GM23338 (cell line): Measurements from ENCODE around the gene SLC24A4. TPM values are rescaled to one million over a fixed set of nuclear protein-coding genes. Genes with fewer than 3 reads are reported as not detected.

Source experiments
- ATAC-seq: fragments of 200-7000 bp; cut with Tn5 transposase; 3 replicates; pipeline ENCODE4 v1.9.1; 2020
- DNase-seq: peaks from one replicate; pipeline ENCODE4 v3.0.0-alpha.2; 2015; ENCODE audit warnings: low spot score
- H2AFZ ChIP-seq: fragments of 200-600 bp; sonication (generic); 2 replicates; pipeline ENCODE4 v1.8.0; 2016; ENCODE audit warnings: antibody characterized with exemption, mild to moderate bottlenecking, moderate library complexity
- H3F3A ChIP-seq: fragments of 200-600 bp; sonication (generic); replicated peaks from 2 replicates; pipeline ENCODE4 v1.8.0; 2017; ENCODE audit warnings: antibody characterized with exemption, mixed run types, low read depth
- H3K27ac ChIP-seq: fragments of 200-600 bp; sonication (generic); 2 replicates; pipeline ENCODE4 v1.6.1; 2016; ENCODE audit warnings: low read depth
- H3K27me3 ChIP-seq: fragments of 200-600 bp; sonication (generic); 2 replicates; pipeline ENCODE4 v1.8.0; 2016; ENCODE audit warnings: mild to moderate bottlenecking, mixed run types, moderate library complexity; ENCODE audit not compliant: insufficient read depth
- H3K36me3 ChIP-seq: fragments of 200-600 bp; sonication (generic); 2 replicates; pipeline ENCODE4 v1.8.0; 2016; ENCODE audit warnings: mild to moderate bottlenecking; ENCODE audit not compliant: insufficient read depth
- H3K4me1 ChIP-seq: fragments of 200-600 bp; sonication (generic); 2 replicates; pipeline ENCODE4 v1.8.0; 2016; ENCODE audit warnings: mild to moderate bottlenecking, moderate library complexity; ENCODE audit not compliant: insufficient read depth
- H3K4me2 ChIP-seq: fragments of 200-600 bp; sonication (generic); 2 replicates; pipeline ENCODE4 v1.7.1; 2017; ENCODE audit warnings: mixed run types
- H3K4me3 ChIP-seq: fragments of 200-600 bp; sonication (generic); 2 replicates; pipeline ENCODE4 v1.6.1; 2016; ENCODE audit warnings: mixed run types
- H3K79me2 ChIP-seq: fragments of 200-600 bp; sonication (generic); replicated peaks from 2 replicates; pipeline ENCODE4 v1.8.0; 2017; ENCODE audit warnings: mild to moderate bottlenecking; ENCODE audit not compliant: insufficient read depth
- H3K9me2 ChIP-seq: fragments of 200-600 bp; sonication (generic); 2 replicates; pipeline ENCODE4 v1.8.0; 2017; ENCODE audit not compliant: insufficient read depth
- H4K20me1 ChIP-seq: fragments of 200-600 bp; sonication (generic); replicated peaks from 2 replicates; pipeline ENCODE4 v1.8.0; 2017; ENCODE audit warnings: mild to moderate bottlenecking; ENCODE audit not compliant: insufficient read depth
- H3K27ac Mint-ChIP-seq: 2 replicates; pipeline ENCODE4 v1.8.0; 2020; ENCODE audit warnings: inconsistent platforms, mild to moderate bottlenecking, moderate library complexity, mixed read lengths
- H3K27me3 Mint-ChIP-seq: 3 replicates; pipeline ENCODE4 v1.8.0; 2022; ENCODE audit warnings: low read depth, mild to moderate bottlenecking, moderate library complexity, mixed read lengths, inconsistent platforms; ENCODE audit not compliant: insufficient read depth, poor library complexity
- H3K36me3 Mint-ChIP-seq: 3 replicates; pipeline ENCODE4 v1.8.0; 2021; ENCODE audit warnings: low read depth, mild to moderate bottlenecking, inconsistent platforms, moderate library complexity, mixed read lengths
- H3K4me1 Mint-ChIP-seq: 3 replicates; pipeline ENCODE4 v1.8.0; 2020; ENCODE audit warnings: mild to moderate bottlenecking, inconsistent platforms, mixed read lengths
- H3K4me3 Mint-ChIP-seq: 3 replicates; pipeline ENCODE4 v1.8.0; 2021; ENCODE audit warnings: moderate library complexity, mild to moderate bottlenecking, inconsistent platforms, mixed read lengths
- H3K9me3 Mint-ChIP-seq: 3 replicates; pipeline ENCODE4 v1.8.0; 2020; ENCODE audit warnings: moderate library complexity, mild to moderate bottlenecking, inconsistent platforms, mixed read lengths
- EZH2phosphoT487 ChIP-seq: fragments of 200-600 bp; sonication (generic); IDR thresholded peaks from one replicate; pipeline ENCODE4 v1.8.1; 2018; ENCODE audit warnings: antibody characterized with exemption; ENCODE audit not compliant: unreplicated experiment
- JUNB ChIP-seq: IDR thresholded peaks from one replicate; pipeline ENCODE4 v1.6.1; 2016; ENCODE audit warnings: antibody characterized with exemption; ENCODE audit not compliant: unreplicated experiment
- NANOG ChIP-seq: IDR thresholded peaks from 2 replicates; pipeline ENCODE4 v1.6.1; 2016; ENCODE audit warnings: antibody characterized with exemption, borderline replicate concordance
- POLR2AphosphoS5 ChIP-seq: IDR thresholded peaks from 2 replicates; pipeline ENCODE4 v1.6.1; 2016; ENCODE audit warnings: antibody characterized with exemption, low read depth
- ZNF114 ChIP-seq: fragments of 250-450 bp; sonication (Bioruptor Pico); IDR thresholded peaks from 2 replicates; pipeline ENCODE4 v1.5.0; 2020; ENCODE audit warnings: mild to moderate bottlenecking, moderate library complexity
- ZNF331 ChIP-seq: fragments of 250-450 bp; sonication (Bioruptor Pico); IDR thresholded peaks from 2 replicates; pipeline ENCODE4 v1.5.0; 2020; ENCODE audit warnings: low read depth, mild to moderate bottlenecking, moderate library complexity
- polyA plus RNA-seq: library from polyadenylated mRNA; unstranded; fragments of >200 nt; fragmentation: Nextera tagmentation; extraction: Ambion mirVana; gene quantifications from 2 replicates; pipeline ENCODE4 v1.2.1, GENCODE V29; 2016
- total RNA-seq: library from RNA; depleted of rRNA; stranded (reverse); fragments of >200 nt; shearing (Covaris generic); gene quantifications from 2 replicates; pipeline ENCODE4 v1.2.3, GENCODE V29; 2014
- TF ChIP-seq, protein P1 (sequence below), 2 experiments: fragments of 200-600 bp in 1 of 2; sonication (generic) in 1 of 2; conservative IDR thresholded peaks; 2 replicates each; pipeline versions ENCODE4 v1.5.1 to v1.6.1; 2016 to 2017; ENCODE audit warnings: antibody characterized with exemption in 2 of 2, low read depth in 2 of 2, mild to moderate bottlenecking in 2 of 2, moderate library complexity in 1 of 2
- TF ChIP-seq, protein P2 (sequence below): fragments of 250-450 bp; sonication (Bioruptor Pico); IDR thresholded peaks from 2 replicates; pipeline ENCODE4 v1.5.0; 2020; ENCODE audit warnings: mild to moderate bottlenecking, moderate library complexity
- TF ChIP-seq, protein P3 (sequence below): IDR thresholded peaks from 2 replicates; pipeline ENCODE4 v1.6.1; 2016; ENCODE audit warnings: antibody characterized with exemption

The SLC24A4 gene
- total and polyA plus RNA-seq, 2 experiments from 2014 or later: 0.06 to 0.38 TPM

DNA sequence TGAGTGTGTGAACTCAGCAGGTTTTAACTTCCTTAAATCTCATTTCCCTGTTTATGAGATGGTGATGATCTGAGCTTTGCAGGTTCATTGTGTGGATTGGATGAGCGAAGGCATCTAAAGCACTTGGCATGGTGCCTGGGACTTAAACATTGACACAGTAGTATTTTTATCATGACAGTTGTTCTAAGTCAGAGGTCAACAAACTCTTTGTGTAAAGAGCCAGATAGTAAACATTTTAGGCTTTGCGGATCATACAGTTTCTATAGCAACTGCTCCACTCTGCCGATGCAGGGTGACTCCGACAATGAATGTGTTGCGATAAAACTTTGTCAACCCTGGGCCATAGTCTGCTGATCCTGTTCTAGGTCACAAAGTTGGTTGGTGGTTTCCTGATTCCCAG is 25.2 kb downstream of the SLC24A4 start:
- H3K36me3 Mint-ChIP-seq: no peaks in the 10 kb centered on the region
- ATAC-seq: no peak
- Histone ChIP-seq H2AFZ (no peak overlapping the region), H3K27ac (no peak overlapping the region), H4K20me1 (no peaks in the 10 kb centered on the region), H3K4me3 (no peak overlapping the region), H3F3A (no peaks in the 10 kb centered on the region), H3K27me3 (no peaks in the 10 kb centered on the region), H3K4me1 (no peaks in the 10 kb centered on the region), H3K36me3 (no peaks in the 10 kb centered on the region), H3K4me2 (no peak overlapping the region), H3K79me2 (no peaks in the 10 kb centered on the region), H3K9me2 (no peaks in the 10 kb centered on the region)
- no peaks in the 10 kb centered on the region for H3K27me3 Mint-ChIP-seq
- no peaks in the 10 kb centered on the region for H3K9me3 Mint-ChIP-seq
- DNase-seq: no peak
- no peak overlapping the region for H3K27ac Mint-ChIP-seq
- TF ChIP-seq, protein P1, sequence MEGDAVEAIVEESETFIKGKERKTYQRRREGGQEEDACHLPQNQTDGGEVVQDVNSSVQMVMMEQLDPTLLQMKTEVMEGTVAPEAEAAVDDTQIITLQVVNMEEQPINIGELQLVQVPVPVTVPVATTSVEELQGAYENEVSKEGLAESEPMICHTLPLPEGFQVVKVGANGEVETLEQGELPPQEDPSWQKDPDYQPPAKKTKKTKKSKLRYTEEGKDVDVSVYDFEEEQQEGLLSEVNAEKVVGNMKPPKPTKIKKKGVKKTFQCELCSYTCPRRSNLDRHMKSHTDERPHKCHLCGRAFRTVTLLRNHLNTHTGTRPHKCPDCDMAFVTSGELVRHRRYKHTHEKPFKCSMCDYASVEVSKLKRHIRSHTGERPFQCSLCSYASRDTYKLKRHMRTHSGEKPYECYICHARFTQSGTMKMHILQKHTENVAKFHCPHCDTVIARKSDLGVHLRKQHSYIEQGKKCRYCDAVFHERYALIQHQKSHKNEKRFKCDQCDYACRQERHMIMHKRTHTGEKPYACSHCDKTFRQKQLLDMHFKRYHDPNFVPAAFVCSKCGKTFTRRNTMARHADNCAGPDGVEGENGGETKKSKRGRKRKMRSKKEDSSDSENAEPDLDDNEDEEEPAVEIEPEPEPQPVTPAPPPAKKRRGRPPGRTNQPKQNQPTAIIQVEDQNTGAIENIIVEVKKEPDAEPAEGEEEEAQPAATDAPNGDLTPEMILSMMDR (conservative IDR thresholded peaks at IDR 0.05; ENCODE audit: low read depth in 2 of 2): no peak
- TF ChIP-seq ZNF114 (CRISPR knock-in tag): no peak
- TF ChIP-seq EZH2phosphoT487: no peak
- TF ChIP-seq, protein P2, sequence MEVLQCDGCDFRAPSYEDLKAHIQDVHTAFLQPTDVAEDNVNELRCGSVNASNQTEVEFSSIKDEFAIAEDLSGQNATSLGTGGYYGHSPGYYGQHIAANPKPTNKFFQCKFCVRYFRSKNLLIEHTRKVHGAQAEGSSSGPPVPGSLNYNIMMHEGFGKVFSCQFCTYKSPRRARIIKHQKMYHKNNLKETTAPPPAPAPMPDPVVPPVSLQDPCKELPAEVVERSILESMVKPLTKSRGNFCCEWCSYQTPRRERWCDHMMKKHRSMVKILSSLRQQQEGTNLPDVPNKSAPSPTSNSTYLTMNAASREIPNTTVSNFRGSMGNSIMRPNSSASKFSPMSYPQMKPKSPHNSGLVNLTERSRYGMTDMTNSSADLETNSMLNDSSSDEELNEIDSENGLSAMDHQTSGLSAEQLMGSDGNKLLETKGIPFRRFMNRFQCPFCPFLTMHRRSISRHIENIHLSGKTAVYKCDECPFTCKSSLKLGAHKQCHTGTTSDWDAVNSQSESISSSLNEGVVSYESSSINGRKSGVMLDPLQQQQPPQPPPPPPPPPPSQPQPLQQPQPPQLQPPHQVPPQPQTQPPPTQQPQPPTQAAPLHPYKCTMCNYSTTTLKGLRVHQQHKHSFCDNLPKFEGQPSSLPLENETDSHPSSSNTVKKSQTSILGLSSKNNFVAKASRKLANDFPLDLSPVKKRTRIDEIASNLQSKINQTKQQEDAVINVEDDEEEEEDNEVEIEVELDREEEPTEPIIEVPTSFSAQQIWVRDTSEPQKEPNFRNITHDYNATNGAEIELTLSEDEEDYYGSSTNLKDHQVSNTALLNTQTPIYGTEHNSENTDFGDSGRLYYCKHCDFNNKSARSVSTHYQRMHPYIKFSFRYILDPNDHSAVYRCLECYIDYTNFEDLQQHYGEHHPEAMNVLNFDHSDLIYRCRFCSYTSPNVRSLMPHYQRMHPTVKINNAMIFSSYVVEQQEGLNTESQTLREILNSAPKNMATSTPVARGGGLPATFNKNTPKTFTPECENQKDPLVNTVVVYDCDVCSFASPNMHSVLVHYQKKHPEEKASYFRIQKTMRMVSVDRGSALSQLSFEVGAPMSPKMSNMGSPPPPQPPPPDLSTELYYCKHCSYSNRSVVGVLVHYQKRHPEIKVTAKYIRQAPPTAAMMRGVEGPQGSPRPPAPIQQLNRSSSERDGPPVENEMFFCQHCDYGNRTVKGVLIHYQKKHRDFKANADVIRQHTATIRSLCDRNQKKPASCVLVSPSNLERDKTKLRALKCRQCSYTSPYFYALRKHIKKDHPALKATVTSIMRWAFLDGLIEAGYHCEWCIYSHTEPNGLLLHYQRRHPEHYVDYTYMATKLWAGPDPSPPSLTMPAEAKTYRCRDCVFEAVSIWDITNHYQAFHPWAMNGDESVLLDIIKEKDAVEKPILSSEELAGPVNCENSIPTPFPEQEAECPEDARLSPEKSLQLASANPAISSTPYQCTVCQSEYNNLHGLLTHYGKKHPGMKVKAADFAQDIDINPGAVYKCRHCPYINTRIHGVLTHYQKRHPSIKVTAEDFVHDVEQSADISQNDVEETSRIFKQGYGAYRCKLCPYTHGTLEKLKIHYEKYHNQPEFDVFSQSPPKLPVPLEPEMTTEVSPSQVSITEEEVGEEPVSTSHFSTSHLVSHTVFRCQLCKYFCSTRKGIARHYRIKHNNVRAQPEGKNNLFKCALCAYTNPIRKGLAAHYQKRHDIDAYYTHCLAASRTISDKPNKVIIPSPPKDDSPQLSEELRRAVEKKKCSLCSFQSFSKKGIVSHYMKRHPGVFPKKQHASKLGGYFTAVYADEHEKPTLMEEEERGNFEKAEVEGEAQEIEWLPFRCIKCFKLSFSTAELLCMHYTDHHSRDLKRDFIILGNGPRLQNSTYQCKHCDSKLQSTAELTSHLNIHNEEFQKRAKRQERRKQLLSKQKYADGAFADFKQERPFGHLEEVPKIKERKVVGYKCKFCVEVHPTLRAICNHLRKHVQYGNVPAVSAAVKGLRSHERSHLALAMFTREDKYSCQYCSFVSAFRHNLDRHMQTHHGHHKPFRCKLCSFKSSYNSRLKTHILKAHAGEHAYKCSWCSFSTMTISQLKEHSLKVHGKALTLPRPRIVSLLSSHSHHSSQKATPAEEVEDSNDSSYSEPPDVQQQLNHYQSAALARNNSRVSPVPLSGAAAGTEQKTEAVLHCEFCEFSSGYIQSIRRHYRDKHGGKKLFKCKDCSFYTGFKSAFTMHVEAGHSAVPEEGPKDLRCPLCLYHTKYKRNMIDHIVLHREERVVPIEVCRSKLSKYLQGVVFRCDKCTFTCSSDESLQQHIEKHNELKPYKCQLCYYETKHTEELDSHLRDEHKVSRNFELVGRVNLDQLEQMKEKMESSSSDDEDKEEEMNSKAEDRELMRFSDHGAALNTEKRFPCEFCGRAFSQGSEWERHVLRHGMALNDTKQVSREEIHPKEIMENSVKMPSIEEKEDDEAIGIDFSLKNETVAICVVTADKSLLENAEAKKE (CRISPR knock-in tag): no peak
- TF ChIP-seq, protein P3, sequence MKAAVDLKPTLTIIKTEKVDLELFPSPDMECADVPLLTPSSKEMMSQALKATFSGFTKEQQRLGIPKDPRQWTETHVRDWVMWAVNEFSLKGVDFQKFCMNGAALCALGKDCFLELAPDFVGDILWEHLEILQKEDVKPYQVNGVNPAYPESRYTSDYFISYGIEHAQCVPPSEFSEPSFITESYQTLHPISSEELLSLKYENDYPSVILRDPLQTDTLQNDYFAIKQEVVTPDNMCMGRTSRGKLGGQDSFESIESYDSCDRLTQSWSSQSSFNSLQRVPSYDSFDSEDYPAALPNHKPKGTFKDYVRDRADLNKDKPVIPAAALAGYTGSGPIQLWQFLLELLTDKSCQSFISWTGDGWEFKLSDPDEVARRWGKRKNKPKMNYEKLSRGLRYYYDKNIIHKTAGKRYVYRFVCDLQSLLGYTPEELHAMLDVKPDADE: no peak
- TF ChIP-seq JUNB: no peak
- TF ChIP-seq POLR2AphosphoS5: no peak
- TF ChIP-seq ZNF331 (CRISPR knock-in tag): no peak
- no peak for TF ChIP-seq NANOG
- H3K4me3 Mint-ChIP-seq: no peak overlapping the region
- no peaks in the 10 kb centered on the region for H3K4me1 Mint-ChIP-seq
